Ecto neural progenitor cell (in vitro differentiated cells): ENCODE measurements around the gene RAE1.
A peak's percentile ranks its signal among the peaks of the same experiment; 100 is the strongest.

Experiments used
- DNase-seq: peaks from one replicate; pipeline ENCODE4 v3.0.0-alpha.2; 2018; ENCODE audit warnings: low spot score

The RAE1 gene

GRCh38 chr20:57372157-57372556 lies 21.1 kb downstream of the RAE1 start:
- no peak for DNase-seq

- DNase-seq: no peak
These were observed 21.7 kb downstream of the RAE1 start for GRCh38 chr20:57372581-57373350.

- DNase-seq: no peak
These were observed 23.4 kb downstream of the RAE1 start for GRCh38 chr20:57374343-57374930.

GRCh38 chr20:57374931-57375651 lies 24.0 kb downstream of the RAE1 start:
- no peak for DNase-seq

GRCh38 chr20:57375652-57376230 lies 24.7 kb downstream of the RAE1 start:
- no peak for DNase-seq

GRCh38 chr20:57377350-57377749 lies 26.3 kb downstream of the RAE1 start:
- DNase-seq: no peak

GRCh38 chr20:57378107-57378506 lies 27.1 kb downstream of the RAE1 start:
- DNase-seq: no peak

- no peak for DNase-seq
These were observed 27.7 kb downstream of the RAE1 start for GRCh38 chr20:57378646-57379262.

- DNase-seq: no peak
These were observed 28.2 kb downstream of the RAE1 start for GRCh38 chr20:57379263-57379647.

GRCh38 chr20:57380081-57380750 lies 29.2 kb downstream of the RAE1 start:
- no peak for DNase-seq

GRCh38 chr20:57381596-57382503 lies 30.8 kb downstream of the RAE1 start:
- peak; percentile 82 for DNase-seq

- DNase-seq: no peak
These were observed 31.5 kb downstream of the RAE1 start for GRCh38 chr20:57382516-57382915.

GRCh38 chr20:57383447-57384347 lies 32.6 kb downstream of the RAE1 start:
- no peak for DNase-seq

- no peak for DNase-seq
These were observed 33.4 kb downstream of the RAE1 start for GRCh38 chr20:57384486-57384885.

GRCh38 chr20:57384953-57385761 lies 34.1 kb downstream of the RAE1 start:
- DNase-seq: no peak

GRCh38 chr20:57385940-57386339 lies 34.9 kb downstream of the RAE1 start:
- no peak for DNase-seq

GRCh38 chr20:57386762-57387161 lies 35.7 kb downstream of the RAE1 start:
- no peak for DNase-seq

- no peak for DNase-seq
These were observed 36.4 kb downstream of the RAE1 start for GRCh38 chr20:57387463-57387862.

- DNase-seq: no peak
These were observed 36.9 kb downstream of the RAE1 start for GRCh38 chr20:57387945-57388371.
